AG09309 (cell line): ENCODE data around the gene WHAMM.

Experiments used
- DNase-seq: peaks from one replicate; pipeline ENCODE4 v3.0.0-alpha.2; 2010; ENCODE audit warnings: low read depth
- H3K4me3 ChIP-seq: 2 replicates; pipeline ENCODE4 v1.5.1; 2011; ENCODE audit warnings: mild to moderate bottlenecking, low read depth, low read length, moderate library complexity; ENCODE audit not compliant: control insufficient read depth
- TF ChIP-seq, protein P1 (sequence below): IDR thresholded peaks from 2 replicates; pipeline ENCODE4 v1.5.1; 2011; ENCODE audit warnings: mild to moderate bottlenecking, low read depth, low read length, inconsistent platforms; ENCODE audit not compliant: insufficient read depth, control insufficient read depth; ENCODE audit errors: missing control alignments

WHAMM gene

GRCh38 chr15:82799183-82799841, 10.1 kb upstream of the WHAMM start:
- no peak for DNase-seq
- no peak overlapping the region for H3K4me3 ChIP-seq
- TF ChIP-seq, protein P1, sequence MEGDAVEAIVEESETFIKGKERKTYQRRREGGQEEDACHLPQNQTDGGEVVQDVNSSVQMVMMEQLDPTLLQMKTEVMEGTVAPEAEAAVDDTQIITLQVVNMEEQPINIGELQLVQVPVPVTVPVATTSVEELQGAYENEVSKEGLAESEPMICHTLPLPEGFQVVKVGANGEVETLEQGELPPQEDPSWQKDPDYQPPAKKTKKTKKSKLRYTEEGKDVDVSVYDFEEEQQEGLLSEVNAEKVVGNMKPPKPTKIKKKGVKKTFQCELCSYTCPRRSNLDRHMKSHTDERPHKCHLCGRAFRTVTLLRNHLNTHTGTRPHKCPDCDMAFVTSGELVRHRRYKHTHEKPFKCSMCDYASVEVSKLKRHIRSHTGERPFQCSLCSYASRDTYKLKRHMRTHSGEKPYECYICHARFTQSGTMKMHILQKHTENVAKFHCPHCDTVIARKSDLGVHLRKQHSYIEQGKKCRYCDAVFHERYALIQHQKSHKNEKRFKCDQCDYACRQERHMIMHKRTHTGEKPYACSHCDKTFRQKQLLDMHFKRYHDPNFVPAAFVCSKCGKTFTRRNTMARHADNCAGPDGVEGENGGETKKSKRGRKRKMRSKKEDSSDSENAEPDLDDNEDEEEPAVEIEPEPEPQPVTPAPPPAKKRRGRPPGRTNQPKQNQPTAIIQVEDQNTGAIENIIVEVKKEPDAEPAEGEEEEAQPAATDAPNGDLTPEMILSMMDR, result no peak

GRCh38 chr15:82802497-82802896, 6.9 kb upstream of the WHAMM start:
- TF ChIP-seq, protein P1, result no peak
- no peak overlapping the region for H3K4me3 ChIP-seq
- DNase-seq, result no peak

DNA sequence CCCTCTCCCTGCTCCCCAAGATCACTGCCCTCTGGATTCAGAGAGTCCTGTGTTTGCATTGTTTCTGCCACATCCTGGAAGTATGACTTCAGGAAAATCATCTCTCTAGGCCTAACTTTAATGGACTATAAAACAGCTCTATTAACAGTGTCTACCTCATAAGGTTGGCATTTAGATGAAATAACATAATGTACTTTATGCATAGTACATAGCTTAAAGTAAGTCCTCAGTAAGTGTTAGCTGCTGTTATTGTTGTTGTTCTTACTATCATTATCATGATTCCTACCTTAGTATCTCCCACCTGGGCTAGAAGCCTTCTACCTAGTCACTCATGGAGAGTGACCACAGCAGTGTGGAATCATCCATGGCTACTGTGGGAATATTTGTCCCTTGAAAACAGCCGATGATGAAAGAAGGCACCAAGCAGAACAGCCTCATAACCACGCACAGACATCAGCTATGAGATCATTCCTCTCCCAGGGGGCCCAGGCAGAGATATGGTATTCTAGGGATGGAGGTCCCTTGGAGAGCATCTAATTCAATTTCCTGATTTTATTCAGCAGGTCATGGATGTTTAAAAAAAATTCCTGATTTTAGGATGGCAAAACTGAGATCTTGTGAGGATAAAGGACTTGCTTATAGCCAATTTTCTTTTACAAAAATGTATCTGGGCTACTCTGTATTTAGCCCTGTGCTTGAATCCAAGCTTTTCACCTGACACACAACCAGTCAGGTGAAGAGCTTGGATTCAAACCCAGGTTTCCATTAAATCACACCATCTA, 5.4 kb upstream of the WHAMM start:
- TF ChIP-seq, protein P1, result no peak
- no peak overlapping the region for H3K4me3 ChIP-seq
- DNase-seq, result no peak

- H3K4me3 ChIP-seq, result no peak overlapping the region
- DNase-seq, result no peak
- TF ChIP-seq, protein P1, result no peak
Observed at GRCh38 chr15:82804575-82804949, 4.9 kb upstream of the WHAMM start.

- TF ChIP-seq, protein P1, result no peak
- no peak within 1 kb of the TSS for H3K4me3 ChIP-seq
- no peak for DNase-seq
Observed at GRCh38 chr15:82805994-82806406, 3.4 kb upstream of the WHAMM start, which contains the start of gene FSD2. Gene FSD2, minus strand, starts transcription at chr15:82806069. Its CDS starts 18,679 bp downstream, at chr15:82787390.

GRCh38 chr15:82807920-82808633, 1.4 kb upstream of the WHAMM start:
- H3K4me3 ChIP-seq, result no peak overlapping the region
- TF ChIP-seq, protein P1, result no peak
- DNase-seq, result no peak
